ENCODE results near the gene SYNGR3. TPM values are rescaled to one million over a fixed set of nuclear protein-coding genes. Genes with fewer than 3 reads are reported as not detected.

The SYNGR3 gene
- total RNA-seq, 1 experiment from 2014 or later: 2.5 TPM

DNA sequence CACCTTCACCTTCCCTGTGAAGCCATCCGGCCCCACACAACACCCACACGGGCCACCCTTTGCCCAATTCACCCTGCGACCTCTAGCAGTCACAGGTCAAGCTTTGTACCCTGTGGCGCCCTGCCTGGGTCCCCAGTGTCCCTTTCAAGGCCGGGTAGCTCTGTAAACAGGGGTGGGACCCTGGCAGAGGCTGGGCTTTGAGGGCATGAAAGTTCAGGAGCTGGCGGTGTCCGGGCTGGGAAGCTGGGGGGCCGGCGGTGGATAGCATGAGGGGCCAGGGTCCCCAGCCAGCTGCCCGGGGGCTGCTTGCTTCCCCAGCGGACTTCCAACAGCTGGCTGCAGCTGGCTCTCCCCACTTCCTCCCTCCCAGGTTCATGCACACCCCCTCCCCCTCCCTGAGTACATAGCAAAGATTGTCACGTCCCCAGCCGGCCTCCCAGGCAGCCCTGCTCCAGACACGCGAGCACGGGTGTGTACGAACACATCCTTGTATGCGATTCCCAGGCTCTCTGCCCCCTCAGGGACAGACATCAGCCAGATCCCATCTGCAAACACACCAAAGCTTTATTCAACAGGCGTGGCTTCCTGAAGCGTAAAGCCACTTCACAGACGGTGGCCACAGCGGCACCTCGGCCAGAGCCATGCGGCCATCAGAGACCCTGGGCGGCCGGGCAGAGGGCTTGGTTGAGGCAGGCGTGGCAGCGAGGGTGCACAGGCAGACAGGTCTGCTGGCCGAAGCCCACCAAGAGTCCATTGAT, 49.7 kb downstream of the SYNGR3 start:
- DNase-seq (ENCODE audit: low read depth): no peak

DNA sequence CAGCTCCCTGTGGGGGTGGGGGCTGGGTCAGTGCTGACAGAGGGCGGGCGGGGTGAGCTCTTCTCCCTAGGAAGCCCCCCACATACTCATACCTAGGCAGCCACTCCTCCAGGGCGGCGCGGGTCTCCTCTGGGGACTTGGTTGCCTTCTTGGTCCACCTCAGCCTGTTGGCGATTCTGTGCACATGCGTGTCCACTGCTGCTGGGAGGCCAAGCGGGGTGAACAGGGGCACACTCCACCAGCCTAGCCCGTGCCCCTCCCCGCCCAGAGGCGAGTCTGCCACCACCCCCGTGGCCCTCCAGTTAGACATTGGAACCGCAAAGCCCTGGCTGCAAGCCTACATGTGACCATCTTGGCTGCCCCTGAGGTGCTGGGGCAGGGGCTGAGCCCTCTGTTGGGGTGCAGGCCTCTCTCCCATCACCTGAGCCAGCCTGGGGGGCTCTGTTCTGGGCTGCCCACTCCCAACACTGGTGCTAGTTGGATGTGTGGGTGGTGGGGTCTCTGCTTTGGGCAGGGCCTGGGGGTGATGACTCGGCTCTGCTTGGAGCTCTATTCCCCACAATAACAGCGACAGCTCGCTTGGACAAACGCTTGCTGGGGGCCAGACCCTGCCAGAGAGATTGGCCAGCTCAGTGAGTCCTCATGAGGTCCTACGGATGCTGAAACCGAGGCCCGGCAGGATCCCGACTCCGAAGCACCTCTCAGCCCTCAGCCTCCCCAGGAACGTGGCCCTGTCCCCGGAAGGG, 50.4 kb downstream of the SYNGR3 start:
- DNase-seq (ENCODE audit: low read depth): no peak

- DNase-seq (ENCODE audit: low read depth): peak; percentile 77
Measured at GRCh38 chr16:2040787-2041522, 51.2 kb downstream of the SYNGR3 start.

DNA sequence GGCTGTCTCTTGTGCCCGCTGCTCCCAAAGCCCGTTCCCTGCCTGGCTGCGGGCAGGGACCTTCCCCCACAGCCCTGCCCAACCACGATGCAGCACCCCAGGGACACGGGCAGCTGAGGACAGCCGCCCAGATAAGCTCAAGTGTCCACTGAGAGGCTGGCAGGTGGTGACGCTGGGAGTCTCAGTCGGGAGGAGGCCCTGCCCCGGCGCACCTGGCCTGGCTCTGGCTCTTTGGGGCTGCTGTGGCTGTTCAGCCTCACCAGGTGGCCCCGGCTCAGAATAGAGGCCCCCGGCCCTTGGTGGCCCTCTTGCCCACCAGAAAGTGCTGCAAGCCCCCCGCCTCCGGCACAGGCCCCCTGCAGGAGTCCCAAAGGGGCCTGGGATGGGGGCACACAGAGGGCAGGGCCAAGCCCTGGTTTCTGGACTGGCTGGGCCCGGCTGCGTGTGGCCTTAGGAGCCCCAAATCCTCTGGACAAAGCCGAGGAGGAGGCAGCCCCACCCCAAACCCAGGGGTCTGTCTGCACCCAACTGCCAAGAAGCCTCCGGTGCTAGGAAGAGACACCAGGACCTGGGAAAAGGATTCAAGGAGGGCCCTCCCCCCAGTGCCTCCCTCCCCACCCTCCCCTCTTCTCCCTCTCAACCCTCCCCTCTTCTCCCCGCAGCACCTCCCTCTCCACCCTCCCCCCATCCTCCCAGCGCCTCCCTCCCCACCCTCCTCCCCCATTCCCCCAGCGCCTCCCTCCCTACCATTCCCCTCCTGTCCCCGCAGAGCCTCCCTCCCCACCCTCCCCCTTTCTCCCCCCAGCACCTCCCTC, 52.6 kb downstream of the SYNGR3 start:
- no peak for DNase-seq (ENCODE audit: low read depth)

GRCh38 chr16:2042986-2043666, 53.4 kb downstream of the SYNGR3 start:
- no peak for DNase-seq (ENCODE audit: low read depth)

Small RNA genes lying within 50 kb of the gene (small RNA-seq; reads per million reads assigned to genes)
- gene AC005363.2 (not detected), gene RN7SL219P (not detected), gene SNORA10 (not detected), gene SNORA64 (not detected)

Other genes starting within 250 kb of the SYNGR3 start
- gene NME3, start 218.4 kb upstream of the SYNGR3 start, total RNA-seq (2014; rRNA removed; shearing (Covaris generic)): 7.3 and 7.4 TPM in 2 replicates
- 6.3 and 7.3 TPM in 2 replicates for gene EME2, start 217.2 kb upstream of the SYNGR3 start, total RNA-seq (2014; rRNA removed; shearing (Covaris generic))
- 248 and 271 TPM in 2 replicates for gene MRPS34, start 216.8 kb upstream of the SYNGR3 start, total RNA-seq (2014; rRNA removed; shearing (Covaris generic))
- gene SPSB3, start 207.4 kb upstream of the SYNGR3 start, total RNA-seq (2014; rRNA removed; shearing (Covaris generic)): 28.7 and 31.2 TPM in 2 replicates
- gene NUBP2, start 207.0 kb upstream of the SYNGR3 start, total RNA-seq (2014; rRNA removed; shearing (Covaris generic)): 123 and 137 TPM in 2 replicates
- gene IGFALS, start 196.3 kb upstream of the SYNGR3 start, total RNA-seq (2014; rRNA removed; shearing (Covaris generic)): not detected in 2 replicates
- gene HAGH, start 163.1 kb upstream of the SYNGR3 start, total RNA-seq (2014; rRNA removed; shearing (Covaris generic)): 35.9 and 45.7 TPM in 2 replicates
- 78.8 and 81.1 TPM in 2 replicates for gene FAHD1, start 162.8 kb upstream of the SYNGR3 start, total RNA-seq (2014; rRNA removed; shearing (Covaris generic))
- gene MEIOB, start 117.8 kb upstream of the SYNGR3 start, total RNA-seq (2014; rRNA removed; shearing (Covaris generic)): not detected in 2 replicates
- not detected in 2 replicates for gene HS3ST6, start 71.6 kb upstream of the SYNGR3 start, total RNA-seq (2014; rRNA removed; shearing (Covaris generic))
- gene MSRB1, start 46.8 kb upstream of the SYNGR3 start, total RNA-seq (2014; rRNA removed; shearing (Covaris generic)): 26.1 and 38.7 TPM in 2 replicates
- gene RPL3L, start 35.3 kb upstream of the SYNGR3 start, total RNA-seq (2014; rRNA removed; shearing (Covaris generic)): not detected in 2 replicates
- gene NDUFB10, start 30.4 kb upstream of the SYNGR3 start, total RNA-seq (2014; rRNA removed; shearing (Covaris generic)): 559 and 621 TPM in 2 replicates
- 5,088 and 5,569 TPM in 2 replicates for gene RPS2, start 25.1 kb upstream of the SYNGR3 start, total RNA-seq (2014; rRNA removed; shearing (Covaris generic))
- gene RNF151, start 23.1 kb upstream of the SYNGR3 start, total RNA-seq (2014; rRNA removed; shearing (Covaris generic)): not detected in 2 replicates
- gene TBL3, start 17.9 kb upstream of the SYNGR3 start, total RNA-seq (2014; rRNA removed; shearing (Covaris generic)): 47.8 and 53.4 TPM in 2 replicates
- gene NOXO1, start 8.5 kb upstream of the SYNGR3 start, total RNA-seq (2014; rRNA removed; shearing (Covaris generic)): 0.43 TPM in 1 of 2 replicates, not detected in the other
- 75.7 and 85.5 TPM in 2 replicates for gene GFER, start 5.8 kb upstream of the SYNGR3 start, total RNA-seq (2014; rRNA removed; shearing (Covaris generic))
- 46.2 and 50.4 TPM in 2 replicates for gene ZNF598, start 19.9 kb downstream of the SYNGR3 start, total RNA-seq (2014; rRNA removed; shearing (Covaris generic))
- 0.30 and 0.35 TPM in 2 replicates for gene NPW, start 29.8 kb downstream of the SYNGR3 start, total RNA-seq (2014; rRNA removed; shearing (Covaris generic))
- gene NHERF2, start 36.9 kb downstream of the SYNGR3 start, total RNA-seq (2014; rRNA removed; shearing (Covaris generic)): 118 and 158 TPM in 2 replicates
- gene NTHL1, start 57.9 kb downstream of the SYNGR3 start, total RNA-seq (2014; rRNA removed; shearing (Covaris generic)): 61.5 and 90.5 TPM in 2 replicates
- 50.2 and 59.6 TPM in 2 replicates for gene TSC2, start 58.0 kb downstream of the SYNGR3 start, total RNA-seq (2014; rRNA removed; shearing (Covaris generic))
- 55.1 and 58.6 TPM in 2 replicates for gene PKD1, start 145.9 kb downstream of the SYNGR3 start, total RNA-seq (2014; rRNA removed; shearing (Covaris generic))
- gene RAB26, start 158.7 kb downstream of the SYNGR3 start, total RNA-seq (2014; rRNA removed; shearing (Covaris generic)): 9.5 and 13.4 TPM in 2 replicates
- 122 and 138 TPM in 2 replicates for gene TRAF7, start 165.8 kb downstream of the SYNGR3 start, total RNA-seq (2014; rRNA removed; shearing (Covaris generic))
- 0.10 and 1.2 TPM in 2 replicates for gene CASKIN1, start 206.6 kb downstream of the SYNGR3 start, total RNA-seq (2014; rRNA removed; shearing (Covaris generic))
- 50.0 and 69.1 TPM in 2 replicates for gene MLST8, start 215.5 kb downstream of the SYNGR3 start, total RNA-seq (2014; rRNA removed; shearing (Covaris generic))
- gene BRICD5, start 220.9 kb downstream of the SYNGR3 start, total RNA-seq (2014; rRNA removed; shearing (Covaris generic)): 2.0 and 7.3 TPM in 2 replicates
- 40.0 and 50.1 TPM in 2 replicates for gene PGP, start 224.9 kb downstream of the SYNGR3 start, total RNA-seq (2014; rRNA removed; shearing (Covaris generic))
- gene E4F1, start 233.6 kb downstream of the SYNGR3 start, total RNA-seq (2014; rRNA removed; shearing (Covaris generic)): 37.4 and 41.2 TPM in 2 replicates
- gene DNASE1L2, start 246.5 kb downstream of the SYNGR3 start, total RNA-seq (2014; rRNA removed; shearing (Covaris generic)): 2.1 and 3.7 TPM in 2 replicates

All from HT1080 (cell line).